ENCODE measurements around the gene PNLIP.

DNA sequence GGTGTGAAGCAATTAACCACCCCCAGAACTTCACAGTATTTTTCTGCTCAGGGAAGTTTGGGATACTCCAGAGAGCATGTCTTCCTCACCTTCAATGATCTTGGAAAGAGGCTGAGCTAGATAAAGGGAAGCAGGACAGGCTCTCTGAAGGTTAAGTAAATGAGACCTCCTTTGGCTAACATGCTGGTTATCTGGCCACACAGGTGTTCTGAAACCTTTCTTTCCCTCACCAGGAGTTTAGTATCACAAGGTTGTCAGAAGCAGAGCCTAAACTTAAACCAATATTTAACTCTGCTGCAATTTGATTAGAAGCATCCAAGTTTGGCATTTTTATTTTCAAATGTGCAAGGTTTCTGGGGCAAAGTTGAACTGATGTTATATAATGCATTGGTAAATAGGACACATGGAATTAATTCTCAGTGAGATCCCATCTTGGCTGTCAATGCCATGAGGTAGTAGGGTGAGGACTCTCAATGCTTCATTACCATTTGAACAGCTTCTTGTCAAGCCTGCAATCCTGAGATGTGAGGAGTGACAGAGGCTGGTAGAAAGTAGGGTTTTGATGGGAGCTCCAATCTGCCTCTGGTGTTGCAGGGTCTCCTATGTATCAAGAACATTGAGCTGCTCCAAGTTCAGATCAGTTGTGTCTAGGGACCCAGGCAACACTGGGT, 3.6 kb upstream of the PNLIP start:
- TF ChIP-seq, protein P1, sequence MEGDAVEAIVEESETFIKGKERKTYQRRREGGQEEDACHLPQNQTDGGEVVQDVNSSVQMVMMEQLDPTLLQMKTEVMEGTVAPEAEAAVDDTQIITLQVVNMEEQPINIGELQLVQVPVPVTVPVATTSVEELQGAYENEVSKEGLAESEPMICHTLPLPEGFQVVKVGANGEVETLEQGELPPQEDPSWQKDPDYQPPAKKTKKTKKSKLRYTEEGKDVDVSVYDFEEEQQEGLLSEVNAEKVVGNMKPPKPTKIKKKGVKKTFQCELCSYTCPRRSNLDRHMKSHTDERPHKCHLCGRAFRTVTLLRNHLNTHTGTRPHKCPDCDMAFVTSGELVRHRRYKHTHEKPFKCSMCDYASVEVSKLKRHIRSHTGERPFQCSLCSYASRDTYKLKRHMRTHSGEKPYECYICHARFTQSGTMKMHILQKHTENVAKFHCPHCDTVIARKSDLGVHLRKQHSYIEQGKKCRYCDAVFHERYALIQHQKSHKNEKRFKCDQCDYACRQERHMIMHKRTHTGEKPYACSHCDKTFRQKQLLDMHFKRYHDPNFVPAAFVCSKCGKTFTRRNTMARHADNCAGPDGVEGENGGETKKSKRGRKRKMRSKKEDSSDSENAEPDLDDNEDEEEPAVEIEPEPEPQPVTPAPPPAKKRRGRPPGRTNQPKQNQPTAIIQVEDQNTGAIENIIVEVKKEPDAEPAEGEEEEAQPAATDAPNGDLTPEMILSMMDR (IDR thresholded peaks at IDR 0.05): no peak
- no peak for TF ChIP-seq POLR2AphosphoS5 (IDR thresholded peaks at IDR 0.05)
- no peak for TF ChIP-seq EP300 (IDR thresholded peaks at IDR 0.05)
